SK-N-SH (cell line): Measurements from ENCODE around the gene PGRMC2. TPM values are rescaled to one million over a fixed set of nuclear protein-coding genes. Genes with fewer than 3 reads are reported as not detected.

ENCODE experiments used
- CTCF ChIA-PET: fragments of 300-600, 350-600 bp; formaldehyde crosslinking; extraction: SDS; loops from one replicate; lab custom pipeline; 2021; lab: Yijun Ruan, JAX
- POLR2A ChIA-PET: fragments of 350-600 bp; sonication (Branson Sonifier 250); formaldehyde crosslinking; extraction: SDS; loops from one replicate; lab custom pipeline; 2020; ENCODE audit warnings: antibody characterized with exemption, inconsistent platforms; lab: Yijun Ruan, JAX
- DNase-seq: peaks from one replicate; pipeline ENCODE4 v3.0.0; 2012
- H2AFZ ChIP-seq: fragments of 200-600 bp; sonication (generic); 2 replicates; pipeline ENCODE4 v1.8.1; 2016; ENCODE audit warnings: antibody characterized with exemption, mild to moderate bottlenecking, low read depth
- H3F3A ChIP-seq: fragments of 200-600 bp; sonication (generic); replicated peaks from 2 replicates; pipeline ENCODE3; 2016; ENCODE audit warnings: antibody characterized with exemption, mild to moderate bottlenecking; ENCODE audit not compliant: insufficient read depth
- H3K27ac ChIP-seq, 2 experiments: fragments of 200-500 bp in 1 of 2; fragments of 200-600 bp in 1 of 2; sonication (Bioruptor generic) in 1 of 2; sonication (generic), shearing (Covaris generic) in 1 of 2; 2 replicates each; pipeline versions ENCODE4 v1.5.1 to v1.6.1; 2014 to 2016; ENCODE audit warnings: low read depth in 2 of 2, inconsistent platforms in 1 of 2, low read length in 1 of 2, mild to moderate bottlenecking in 1 of 2, mixed read lengths in 1 of 2
- H3K27me3 ChIP-seq: fragments of 200-600 bp; sonication (generic), shearing (Covaris generic); 2 replicates; pipeline ENCODE4 v1.6.1; 2016; ENCODE audit warnings: mixed run types; ENCODE audit not compliant: insufficient read depth
- H3K36me3 ChIP-seq, 2 experiments: fragments of 200-500 bp in 1 of 2; fragments of 200-600 bp in 1 of 2; sonication (Bioruptor generic) in 1 of 2; sonication (generic) in 1 of 2; replicated peaks in 1 of 2; 2 replicates each; pipeline versions ENCODE3 to v1.5.1; 2014 to 2016; ENCODE audit warnings: low read length in 1 of 2, mild to moderate bottlenecking in 1 of 2; ENCODE audit not compliant: insufficient read depth in 2 of 2, control insufficient read depth in 1 of 2
- H3K4me1 ChIP-seq, 2 experiments: fragments of 200-500 bp in 1 of 2; fragments of 200-600 bp in 1 of 2; sonication (Bioruptor generic) in 1 of 2; sonication (generic), shearing (Covaris generic) in 1 of 2; 2 replicates each; pipeline versions ENCODE4 v1.5.1 to v1.6.1; 2014 to 2016; ENCODE audit warnings: low read depth in 1 of 2, low read length in 1 of 2, mixed run types in 1 of 2; ENCODE audit not compliant: insufficient read depth in 2 of 2, control insufficient read depth in 1 of 2
- H3K4me2 ChIP-seq: fragments of 200-600 bp; sonication (generic), shearing (Covaris generic); 2 replicates; pipeline ENCODE4 v1.6.1; 2017; ENCODE audit warnings: mixed run types
- H3K4me3 ChIP-seq, 2 experiments: fragments of 200-500 bp in 1 of 2; fragments of 200-600 bp in 1 of 2; sonication (Bioruptor generic) in 1 of 2; sonication (generic), shearing (Covaris generic) in 1 of 2; 2 replicates each; pipeline versions ENCODE4 v1.5.1 to v1.8.1; 2014 to 2016; ENCODE audit warnings: low read depth in 2 of 2, inconsistent platforms in 1 of 2, low read length in 1 of 2, mild to moderate bottlenecking in 1 of 2, mixed read lengths in 1 of 2, moderate library complexity in 1 of 2
- H3K79me2 ChIP-seq: fragments of 200-600 bp; sonication (generic); 2 replicates; pipeline ENCODE4 v1.8.1; 2017; ENCODE audit warnings: mild to moderate bottlenecking; ENCODE audit not compliant: insufficient read depth
- H3K9ac ChIP-seq: fragments of 200-600 bp; sonication (generic); 2 replicates; pipeline ENCODE4 v1.6.1; 2017; ENCODE audit warnings: mixed run types
- H3K9me2 ChIP-seq: fragments of 200-600 bp; sonication (generic); 2 replicates; pipeline ENCODE4 v1.6.1; 2017; ENCODE audit warnings: mixed run types
- H3K9me3 ChIP-seq: fragments of 200-600 bp; sonication (generic); 2 replicates; pipeline ENCODE4 v1.6.1; 2017; ENCODE audit warnings: mixed run types, mild to moderate bottlenecking, moderate library complexity
- H4K20me1 ChIP-seq: fragments of 200-600 bp; sonication (generic); 2 replicates; pipeline ENCODE4 v1.6.1; 2017; ENCODE audit warnings: mild to moderate bottlenecking, mixed run types; ENCODE audit not compliant: insufficient read depth
- ELF1 ChIP-seq: IDR thresholded peaks from 2 replicates; pipeline ENCODE4 v1.4.0; 2012
- FOXM1 ChIP-seq: IDR thresholded peaks from 2 replicates; pipeline ENCODE4 v1.4.0; 2012; ENCODE audit warnings: low read depth, mild to moderate bottlenecking
- GATA2 ChIP-seq: sonication (generic); formaldehyde crosslinking; IDR thresholded peaks from 2 replicates; pipeline ENCODE4 v1.5.0; 2020; ENCODE audit warnings: mild to moderate bottlenecking, missing genetic modification reagents
- MXI1 ChIP-seq: IDR thresholded peaks from 2 replicates; pipeline ENCODE4 v1.6.1; 2012; ENCODE audit warnings: mild to moderate bottlenecking, low read depth, low read length, improper control_type of control experiment
- SIN3A ChIP-seq: IDR thresholded peaks from 2 replicates; pipeline ENCODE4 v1.6.1; 2012; ENCODE audit warnings: low read depth, mild to moderate bottlenecking, low read length, moderate library complexity, borderline replicate concordance
- YY1 ChIP-seq: IDR thresholded peaks from 2 replicates; pipeline ENCODE4 v1.4.0; 2012; ENCODE audit warnings: low read depth, mild to moderate bottlenecking
- WGBS: methylation state at CpG from one replicate; pipeline ENCODE4 v1.1.6; 2017; ENCODE audit warnings: low lambda C conversion rate; 5-methylcytosine and 5-hydroxymethylcytosine counted together
- polyA plus RNA-seq, 3 experiments: library from polyadenylated mRNA; depleted of rRNA; stranded (reverse); fragments of >200 nt; gene quantifications; 2 replicates each; pipeline ENCODE4 v1.2.3, GENCODE V29; 2012
- TF ChIP-seq, protein P1 (sequence below): fragments of 150-350 bp; IDR thresholded peaks from 2 replicates; pipeline ENCODE4 v1.6.1; 2016; ENCODE audit warnings: mild to moderate bottlenecking, low read depth, low read length
- TF ChIP-seq, protein P2 (sequence below): IDR thresholded peaks from 2 replicates; pipeline ENCODE4 v1.6.1; 2012; ENCODE audit warnings: mild to moderate bottlenecking, low read depth, low read length, moderate library complexity
- TF ChIP-seq, protein P3 (sequence below): fragments of 150-350 bp; IDR thresholded peaks from 2 replicates; pipeline ENCODE4 v1.6.1; 2017; ENCODE audit warnings: antibody characterized with exemption, low read length, low read depth, borderline replicate concordance

The PGRMC2 gene
- polyA plus RNA-seq, 1 of the 3 experiments (the other 2 are of a cell fraction): 18.2 TPM

DNA sequence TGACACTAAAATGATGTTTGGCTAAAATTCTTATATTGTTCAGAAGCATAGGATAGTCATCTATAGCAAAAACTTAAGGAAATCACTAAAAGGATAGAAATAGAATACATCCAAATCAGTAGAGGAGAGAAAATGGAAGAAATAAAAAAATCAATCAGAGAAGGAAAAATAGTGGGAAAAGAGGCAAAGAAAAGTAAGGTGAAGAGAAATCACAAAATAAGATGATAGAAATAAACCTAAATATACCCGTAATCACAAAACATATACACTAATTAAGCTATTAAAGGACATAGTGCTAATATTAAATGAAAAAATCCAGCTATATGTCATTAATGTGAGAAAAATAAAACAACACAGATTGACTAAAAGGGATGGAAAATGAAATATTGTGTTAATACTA lies 6.3 kb downstream of the PGRMC2 start (continued):
- no peak for TF ChIP-seq MXI1
- TF ChIP-seq, protein P1, sequence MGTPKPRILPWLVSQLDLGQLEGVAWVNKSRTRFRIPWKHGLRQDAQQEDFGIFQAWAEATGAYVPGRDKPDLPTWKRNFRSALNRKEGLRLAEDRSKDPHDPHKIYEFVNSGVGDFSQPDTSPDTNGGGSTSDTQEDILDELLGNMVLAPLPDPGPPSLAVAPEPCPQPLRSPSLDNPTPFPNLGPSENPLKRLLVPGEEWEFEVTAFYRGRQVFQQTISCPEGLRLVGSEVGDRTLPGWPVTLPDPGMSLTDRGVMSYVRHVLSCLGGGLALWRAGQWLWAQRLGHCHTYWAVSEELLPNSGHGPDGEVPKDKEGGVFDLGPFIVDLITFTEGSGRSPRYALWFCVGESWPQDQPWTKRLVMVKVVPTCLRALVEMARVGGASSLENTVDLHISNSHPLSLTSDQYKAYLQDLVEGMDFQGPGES: no peak
- TF ChIP-seq, protein P2, sequence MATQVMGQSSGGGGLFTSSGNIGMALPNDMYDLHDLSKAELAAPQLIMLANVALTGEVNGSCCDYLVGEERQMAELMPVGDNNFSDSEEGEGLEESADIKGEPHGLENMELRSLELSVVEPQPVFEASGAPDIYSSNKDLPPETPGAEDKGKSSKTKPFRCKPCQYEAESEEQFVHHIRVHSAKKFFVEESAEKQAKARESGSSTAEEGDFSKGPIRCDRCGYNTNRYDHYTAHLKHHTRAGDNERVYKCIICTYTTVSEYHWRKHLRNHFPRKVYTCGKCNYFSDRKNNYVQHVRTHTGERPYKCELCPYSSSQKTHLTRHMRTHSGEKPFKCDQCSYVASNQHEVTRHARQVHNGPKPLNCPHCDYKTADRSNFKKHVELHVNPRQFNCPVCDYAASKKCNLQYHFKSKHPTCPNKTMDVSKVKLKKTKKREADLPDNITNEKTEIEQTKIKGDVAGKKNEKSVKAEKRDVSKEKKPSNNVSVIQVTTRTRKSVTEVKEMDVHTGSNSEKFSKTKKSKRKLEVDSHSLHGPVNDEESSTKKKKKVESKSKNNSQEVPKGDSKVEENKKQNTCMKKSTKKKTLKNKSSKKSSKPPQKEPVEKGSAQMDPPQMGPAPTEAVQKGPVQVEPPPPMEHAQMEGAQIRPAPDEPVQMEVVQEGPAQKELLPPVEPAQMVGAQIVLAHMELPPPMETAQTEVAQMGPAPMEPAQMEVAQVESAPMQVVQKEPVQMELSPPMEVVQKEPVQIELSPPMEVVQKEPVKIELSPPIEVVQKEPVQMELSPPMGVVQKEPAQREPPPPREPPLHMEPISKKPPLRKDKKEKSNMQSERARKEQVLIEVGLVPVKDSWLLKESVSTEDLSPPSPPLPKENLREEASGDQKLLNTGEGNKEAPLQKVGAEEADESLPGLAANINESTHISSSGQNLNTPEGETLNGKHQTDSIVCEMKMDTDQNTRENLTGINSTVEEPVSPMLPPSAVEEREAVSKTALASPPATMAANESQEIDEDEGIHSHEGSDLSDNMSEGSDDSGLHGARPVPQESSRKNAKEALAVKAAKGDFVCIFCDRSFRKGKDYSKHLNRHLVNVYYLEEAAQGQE: no peak
- no peak for TF ChIP-seq FOXM1
- TF ChIP-seq, protein P3, sequence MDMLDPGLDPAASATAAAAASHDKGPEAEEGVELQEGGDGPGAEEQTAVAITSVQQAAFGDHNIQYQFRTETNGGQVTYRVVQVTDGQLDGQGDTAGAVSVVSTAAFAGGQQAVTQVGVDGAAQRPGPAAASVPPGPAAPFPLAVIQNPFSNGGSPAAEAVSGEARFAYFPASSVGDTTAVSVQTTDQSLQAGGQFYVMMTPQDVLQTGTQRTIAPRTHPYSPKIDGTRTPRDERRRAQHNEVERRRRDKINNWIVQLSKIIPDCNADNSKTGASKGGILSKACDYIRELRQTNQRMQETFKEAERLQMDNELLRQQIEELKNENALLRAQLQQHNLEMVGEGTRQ: no peak
- TF ChIP-seq GATA2 (CRISPR knock-in tag): no peak

DNA sequence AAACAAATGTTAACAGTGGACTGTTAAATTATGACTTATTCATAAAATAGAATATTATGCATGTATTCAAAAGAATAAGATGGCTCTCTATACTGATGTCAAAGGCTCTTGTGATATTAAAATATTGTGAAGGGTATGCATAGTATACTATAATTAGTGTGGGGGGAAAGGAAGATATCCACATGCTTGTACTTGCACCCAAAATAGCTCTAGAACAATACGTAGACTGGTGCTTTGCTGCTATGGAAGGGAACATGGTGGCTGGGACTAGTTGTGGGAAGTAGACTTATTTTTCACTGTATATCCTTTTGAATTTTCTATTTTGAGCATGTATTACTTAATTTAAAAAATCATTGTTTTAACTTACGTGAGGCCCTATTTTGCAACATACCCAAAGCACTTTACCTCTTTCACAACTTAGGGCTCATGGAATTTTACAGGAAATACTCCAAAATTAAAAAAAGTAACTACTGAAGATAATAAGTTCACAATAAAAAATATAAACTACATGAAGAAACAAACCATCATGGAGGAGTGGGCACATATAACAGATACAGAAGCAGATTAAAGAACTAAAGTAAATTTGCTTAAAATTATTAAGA lies 7.9 kb downstream of the PGRMC2 start:
- ChIA-PET CTCF (no interaction called here), POLR2A (no interaction called here)
- TF ChIP-seq YY1 (no peak), SIN3A (no peak), ELF1 (no peak)
- H3K79me2 ChIP-seq: peaks cover 100% of the 10 kb centered on the region
- H3K9ac ChIP-seq: no peak overlapping the region
- H4K20me1 ChIP-seq: peaks cover 18% of the 10 kb centered on the region
- no peak overlapping the region for H3K4me3 ChIP-seq
- no peaks in the 10 kb centered on the region for H3K9me2 ChIP-seq
- H3K27me3 ChIP-seq: no peaks in the 10 kb centered on the region
- no peak overlapping the region for H2AFZ ChIP-seq
- H3K27ac ChIP-seq: no peak overlapping the region
- peaks cover 42% of the 10 kb centered on the region for H3F3A ChIP-seq
- no peak for DNase-seq
- H3K4me2 ChIP-seq: no peak overlapping the region
- 97% methylated on average over 2 of the region's 2 CpGs for WGBS
- H3K9me3 ChIP-seq: no peaks in the 10 kb centered on the region
- H3K4me1 ChIP-seq: peaks cover 0 to 14% of the 10 kb centered on the region in 2 experiments; a peak in 2 of 4 replicates
- peaks cover 28 to 76% of the 10 kb centered on the region in 2 experiments for H3K36me3 ChIP-seq
